Measurements from ENCODE around the gene EDA.

EDA gene

DNA sequence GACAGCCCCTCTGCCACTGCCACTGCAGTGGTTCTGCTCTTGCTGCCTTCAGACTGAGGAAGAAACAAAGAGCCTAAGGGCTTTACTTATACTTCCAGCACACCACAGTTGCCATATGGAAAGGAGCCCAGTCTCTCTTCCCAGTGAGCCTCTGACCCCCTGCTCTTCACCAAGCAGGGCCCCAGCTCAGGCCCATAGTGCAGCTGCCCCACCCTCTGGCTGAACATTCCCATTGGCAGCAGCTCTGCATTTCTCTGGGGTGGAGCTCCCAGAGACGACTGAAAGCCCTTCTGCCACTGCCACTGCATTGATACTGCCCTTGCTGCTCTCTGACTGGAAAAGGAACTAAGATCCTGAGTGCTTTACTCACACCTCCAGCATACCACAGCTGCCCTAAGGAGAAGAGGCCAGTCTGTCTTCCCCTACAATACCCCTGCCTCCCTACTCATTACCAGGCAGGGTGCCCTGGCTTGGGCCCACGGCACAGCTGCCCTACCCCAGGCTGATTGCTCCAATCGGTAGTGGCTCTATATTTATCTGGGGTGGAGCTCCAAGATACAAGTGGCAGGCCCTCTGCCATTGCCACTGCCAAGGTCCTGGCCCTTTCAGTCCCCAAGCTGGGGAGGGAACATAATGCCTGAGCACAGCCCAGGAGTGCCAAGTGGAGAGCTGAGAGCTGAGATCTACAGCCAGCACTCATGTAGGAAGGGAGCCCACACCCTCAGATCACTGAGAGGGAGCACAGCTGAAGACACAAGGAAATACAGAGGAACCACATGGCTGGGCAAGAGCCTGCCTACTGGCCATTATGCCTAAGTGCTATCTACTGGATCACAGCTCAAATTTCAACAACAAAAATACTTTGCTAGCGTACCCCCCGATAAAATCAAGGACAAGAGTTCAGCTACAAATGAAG, 397.8 kb downstream of the EDA start:
- Histone ChIP-seq H3K27ac (peak overlapping the region in 1 of 2 donors; percentile 18), H3K4me3 (no peak overlapping the region)
- TF ChIP-seq, protein P1, sequence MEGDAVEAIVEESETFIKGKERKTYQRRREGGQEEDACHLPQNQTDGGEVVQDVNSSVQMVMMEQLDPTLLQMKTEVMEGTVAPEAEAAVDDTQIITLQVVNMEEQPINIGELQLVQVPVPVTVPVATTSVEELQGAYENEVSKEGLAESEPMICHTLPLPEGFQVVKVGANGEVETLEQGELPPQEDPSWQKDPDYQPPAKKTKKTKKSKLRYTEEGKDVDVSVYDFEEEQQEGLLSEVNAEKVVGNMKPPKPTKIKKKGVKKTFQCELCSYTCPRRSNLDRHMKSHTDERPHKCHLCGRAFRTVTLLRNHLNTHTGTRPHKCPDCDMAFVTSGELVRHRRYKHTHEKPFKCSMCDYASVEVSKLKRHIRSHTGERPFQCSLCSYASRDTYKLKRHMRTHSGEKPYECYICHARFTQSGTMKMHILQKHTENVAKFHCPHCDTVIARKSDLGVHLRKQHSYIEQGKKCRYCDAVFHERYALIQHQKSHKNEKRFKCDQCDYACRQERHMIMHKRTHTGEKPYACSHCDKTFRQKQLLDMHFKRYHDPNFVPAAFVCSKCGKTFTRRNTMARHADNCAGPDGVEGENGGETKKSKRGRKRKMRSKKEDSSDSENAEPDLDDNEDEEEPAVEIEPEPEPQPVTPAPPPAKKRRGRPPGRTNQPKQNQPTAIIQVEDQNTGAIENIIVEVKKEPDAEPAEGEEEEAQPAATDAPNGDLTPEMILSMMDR (IDR thresholded peaks at IDR 0.05) = no peak
- no peak for DNase-seq (ENCODE audit: low spot score)

DNA sequence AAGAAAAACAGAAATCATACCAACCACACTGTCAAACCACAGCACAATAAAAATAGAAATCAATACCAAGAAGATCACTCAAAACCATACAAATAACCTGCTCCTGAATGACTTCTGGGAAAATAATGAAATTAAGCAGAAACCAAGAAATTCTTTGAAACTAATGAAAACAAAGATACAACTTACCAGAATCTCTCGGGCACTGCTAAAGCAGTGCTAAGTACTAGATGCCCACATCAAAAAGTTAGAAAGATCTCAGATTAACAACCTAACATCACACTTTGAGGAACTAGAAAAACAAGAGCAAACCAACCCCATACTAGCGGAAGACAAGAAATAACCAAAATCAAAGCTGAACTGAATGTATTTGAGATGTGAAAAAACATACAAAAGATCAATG, 400.6 kb downstream of the EDA start:
- TF ChIP-seq, protein P1 (IDR thresholded peaks at IDR 0.05) = no peak
- DNase-seq (ENCODE audit: low spot score) = no peak

DNA sequence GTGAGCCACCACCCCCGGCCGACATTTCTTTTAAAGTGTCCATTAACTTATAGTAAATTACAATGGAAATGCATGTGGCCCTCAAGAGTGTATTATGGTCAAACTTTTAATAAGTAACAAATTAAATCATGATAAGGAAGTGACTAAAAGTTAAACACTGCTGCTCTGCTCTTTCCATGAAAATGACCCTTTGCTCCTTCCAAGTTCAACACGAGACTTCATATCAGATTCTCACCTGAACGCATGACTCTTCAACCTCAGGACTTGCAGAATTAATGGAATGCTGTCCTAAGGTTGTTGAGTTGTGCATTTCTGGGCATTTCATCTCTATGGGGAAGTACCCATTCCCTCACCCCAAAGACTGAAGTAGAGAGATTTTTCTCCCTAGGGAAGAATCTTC, 406.7 kb downstream of the EDA start:
- TF ChIP-seq, protein P1 (IDR thresholded peaks at IDR 0.05) = no peak
- Histone ChIP-seq H3K4me3 (no peak overlapping the region), H3K27ac (no peak overlapping the region)
- DNase-seq (ENCODE audit: low spot score) = no peak

More for the DNA sequence above, 400.6 kb downstream of the EDA start:
- Histone ChIP-seq H3K27ac (no peak overlapping the region), H3K4me3 (no peak overlapping the region)

DNA sequence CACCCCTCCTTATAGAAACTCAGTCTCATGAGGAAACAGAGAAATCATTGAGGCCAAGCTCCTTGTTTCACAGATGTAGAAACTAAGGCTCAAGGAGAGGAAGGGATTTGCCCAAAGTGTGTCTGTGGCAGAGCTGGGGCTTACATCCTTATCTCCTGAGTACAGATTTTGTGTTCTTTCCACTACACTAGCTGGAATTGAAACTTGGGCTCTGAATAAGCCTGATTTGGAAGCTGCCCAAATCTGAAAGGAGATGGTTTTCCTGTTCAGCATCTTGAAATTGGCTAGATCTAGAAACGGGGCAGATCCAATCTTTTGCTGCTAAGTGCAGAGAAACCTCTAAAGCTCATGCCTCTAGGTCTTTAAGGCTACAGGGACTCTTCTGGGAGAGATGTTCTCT, 409.6 kb downstream of the EDA start:
- H3K4me3 ChIP-seq = no peak overlapping the region
- H3K27ac ChIP-seq = no peak overlapping the region
- no peak for DNase-seq (ENCODE audit: low spot score)
- TF ChIP-seq, protein P1 (IDR thresholded peaks at IDR 0.05) = no peak

DNA sequence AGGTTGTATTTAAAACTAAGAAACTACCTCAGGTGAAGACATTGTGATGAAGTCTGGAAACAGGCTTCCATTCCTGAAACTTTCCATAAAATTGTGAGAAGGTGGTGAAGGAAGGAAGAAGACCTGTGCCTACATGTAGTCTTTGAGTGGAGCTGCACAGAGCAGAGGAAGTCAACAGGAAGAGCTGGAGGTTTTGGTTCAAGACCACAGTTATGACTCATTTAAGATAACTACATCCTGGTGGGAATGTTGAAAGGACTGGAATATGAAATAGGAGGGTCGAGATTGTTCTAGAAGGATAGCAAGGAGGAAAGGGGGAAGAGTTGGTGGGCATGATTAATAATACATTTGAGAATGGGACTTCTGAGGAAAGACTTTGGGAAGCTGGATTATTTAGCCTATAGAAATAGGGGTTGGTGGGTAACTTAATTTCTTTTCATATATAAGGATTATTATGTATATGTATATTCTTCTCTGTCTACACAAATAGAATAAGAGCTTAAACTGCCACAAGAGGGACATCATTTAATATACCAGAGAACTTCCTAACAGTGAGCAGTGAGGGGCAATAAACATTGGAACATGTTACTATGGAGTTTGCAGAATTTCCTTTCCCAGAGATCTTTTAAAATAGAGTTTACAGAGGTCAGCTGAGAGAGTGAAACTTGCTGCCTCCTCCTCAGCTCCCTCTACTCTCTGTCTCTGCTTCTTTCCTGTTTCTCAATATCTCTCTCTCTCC, 410.4 kb downstream of the EDA start:
- Histone ChIP-seq H3K4me3 (no peak overlapping the region), H3K27ac (no peak overlapping the region)
- TF ChIP-seq, protein P1 (IDR thresholded peaks at IDR 0.05) = no peak
- DNase-seq (ENCODE audit: low spot score) = no peak

DNA sequence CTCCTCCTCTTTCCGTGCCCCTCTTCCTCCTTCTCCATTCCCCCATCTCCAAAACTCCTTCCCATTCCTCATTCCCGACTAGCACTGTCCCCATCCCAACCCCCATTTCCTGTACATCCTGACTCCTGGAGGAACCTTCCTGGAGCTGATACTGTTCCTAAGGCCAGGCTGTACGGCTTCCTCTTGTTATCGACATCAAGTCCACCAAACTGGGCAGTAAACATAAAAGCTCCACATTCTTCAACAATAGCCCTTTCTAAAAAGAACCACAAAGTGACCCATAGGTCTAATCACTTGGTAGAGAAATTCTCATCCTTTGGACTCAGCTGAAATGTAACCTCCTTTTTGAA, 410.9 kb downstream of the EDA start:
- DNase-seq (ENCODE audit: low spot score) = no peak
- H3K27ac ChIP-seq = no peak overlapping the region
- no peak overlapping the region for H3K4me3 ChIP-seq
- TF ChIP-seq, protein P1 (IDR thresholded peaks at IDR 0.05) = no peak

Data from coronary artery (tissue), 2 donors.